ENCODE results near the gene UQCC2.
A peak's percentile ranks its signal among the peaks of the same experiment; 100 is the strongest.

Gene UQCC2

GRCh38 chr6:33744001-33744848 is 32.7 kb upstream of the UQCC2 start:
- peak; percentile 53 to 70 for DNase-seq (ENCODE audit: low read depth in 2 of 2)

- no peak for DNase-seq (ENCODE audit: low read depth in 2 of 2)
Observed at GRCh38 chr6:33742837-33743236, 31.3 kb upstream of the UQCC2 start.

DNA sequence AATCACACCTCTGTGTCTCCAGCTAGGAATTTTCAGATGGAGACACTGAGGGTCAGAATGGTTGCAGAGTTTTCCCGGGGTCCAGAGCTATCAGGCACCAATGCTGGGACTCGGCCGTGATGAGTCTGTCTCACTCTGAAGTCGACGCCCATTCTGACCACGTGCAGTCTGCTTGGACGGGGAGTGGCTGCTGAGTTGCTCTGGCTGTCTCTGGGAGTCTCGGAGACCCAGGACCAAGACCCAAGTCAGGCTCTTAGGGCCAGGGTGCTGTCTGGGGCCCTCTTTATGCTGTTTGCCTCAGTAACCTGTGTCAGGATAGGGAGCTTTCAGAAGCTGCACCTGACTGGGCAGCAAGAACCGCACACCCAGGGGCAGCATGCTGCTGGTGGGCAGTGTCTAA is 30.6 kb upstream of the UQCC2 start:
- no peak for DNase-seq (ENCODE audit: low read depth in 2 of 2)

- no peak for DNase-seq (ENCODE audit: low read depth in 2 of 2)
Observed at GRCh38 chr6:33740794-33741193, 29.3 kb upstream of the UQCC2 start.

DNA sequence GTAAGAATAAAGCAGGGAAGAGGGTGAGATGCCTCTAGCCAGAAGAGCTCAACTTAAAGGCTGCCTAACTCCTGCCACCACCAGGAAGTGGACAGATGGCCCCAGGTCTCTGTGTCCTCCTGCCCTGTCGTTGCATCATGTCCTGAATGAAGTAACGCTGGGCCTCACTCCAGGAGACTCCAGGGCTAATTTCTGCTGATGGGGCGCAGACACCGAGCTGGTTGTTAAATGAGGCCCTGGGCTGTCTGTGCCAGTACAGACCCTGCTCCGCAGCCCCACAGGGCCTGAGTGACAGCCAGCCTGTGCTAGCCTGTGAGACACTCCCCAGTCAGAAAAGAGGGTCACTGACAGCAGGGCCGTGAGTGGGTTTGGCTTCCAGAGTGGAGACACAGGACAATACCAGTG is 28.7 kb upstream of the UQCC2 start:
- no peak for DNase-seq (ENCODE audit: low read depth in 2 of 2)

GRCh38 chr6:33739571-33739970 is 28.1 kb upstream of the UQCC2 start:
- DNase-seq (ENCODE audit: low read depth in 2 of 2) = no peak

GRCh38 chr6:33738879-33739278 is 27.4 kb upstream of the UQCC2 start:
- no peak for DNase-seq (ENCODE audit: low read depth in 2 of 2)

DNA sequence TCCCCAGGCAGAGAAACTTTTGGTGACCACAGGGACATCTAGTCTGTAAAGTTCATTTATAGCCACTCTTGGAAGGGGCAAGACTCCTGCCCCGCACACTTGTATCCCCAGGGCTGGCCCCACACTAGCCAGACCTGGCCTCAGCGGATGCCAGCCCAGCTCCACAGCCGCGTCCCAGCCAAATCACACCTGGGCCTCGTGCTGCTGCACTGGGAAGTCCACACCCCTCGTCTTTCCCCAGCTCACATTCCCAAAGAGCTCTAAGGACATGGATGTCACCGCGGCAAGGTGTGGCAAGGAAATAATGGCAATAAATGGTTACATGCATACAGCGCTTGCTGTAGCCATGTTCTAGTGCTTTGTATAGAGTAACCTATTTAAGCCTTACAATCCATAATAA is 26.7 kb upstream of the UQCC2 start:
- DNase-seq (ENCODE audit: low read depth in 2 of 2) = no peak

- no peak for DNase-seq (ENCODE audit: low read depth in 2 of 2)
Observed at GRCh38 chr6:33737267-33738026, 25.9 kb upstream of the UQCC2 start.

DNA sequence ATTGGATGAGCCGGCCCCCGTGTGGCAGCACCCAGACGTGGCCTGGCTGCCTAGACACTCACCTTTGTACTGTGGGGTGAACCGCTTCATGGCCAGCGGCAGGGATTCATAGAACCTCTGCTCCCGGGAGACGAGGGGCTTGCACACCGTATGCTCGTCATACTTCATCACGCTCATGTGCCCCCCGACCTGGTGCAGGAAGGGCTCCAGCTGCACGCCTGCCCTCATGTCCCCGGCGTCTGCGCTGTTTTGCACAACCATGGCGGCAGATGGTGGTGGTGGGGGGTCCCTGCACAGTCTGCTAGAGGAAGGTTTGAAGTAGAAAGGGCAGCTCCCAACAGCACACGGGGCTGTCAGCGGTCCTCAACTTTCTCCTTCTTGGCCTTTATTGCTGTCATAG is 23.7 kb upstream of the UQCC2 start:
- no peak for DNase-seq (ENCODE audit: low read depth in 2 of 2)

GRCh38 chr6:33733709-33734007 is 22.2 kb upstream of the UQCC2 start:
- DNase-seq (ENCODE audit: low read depth in 2 of 2) = no peak

DNA sequence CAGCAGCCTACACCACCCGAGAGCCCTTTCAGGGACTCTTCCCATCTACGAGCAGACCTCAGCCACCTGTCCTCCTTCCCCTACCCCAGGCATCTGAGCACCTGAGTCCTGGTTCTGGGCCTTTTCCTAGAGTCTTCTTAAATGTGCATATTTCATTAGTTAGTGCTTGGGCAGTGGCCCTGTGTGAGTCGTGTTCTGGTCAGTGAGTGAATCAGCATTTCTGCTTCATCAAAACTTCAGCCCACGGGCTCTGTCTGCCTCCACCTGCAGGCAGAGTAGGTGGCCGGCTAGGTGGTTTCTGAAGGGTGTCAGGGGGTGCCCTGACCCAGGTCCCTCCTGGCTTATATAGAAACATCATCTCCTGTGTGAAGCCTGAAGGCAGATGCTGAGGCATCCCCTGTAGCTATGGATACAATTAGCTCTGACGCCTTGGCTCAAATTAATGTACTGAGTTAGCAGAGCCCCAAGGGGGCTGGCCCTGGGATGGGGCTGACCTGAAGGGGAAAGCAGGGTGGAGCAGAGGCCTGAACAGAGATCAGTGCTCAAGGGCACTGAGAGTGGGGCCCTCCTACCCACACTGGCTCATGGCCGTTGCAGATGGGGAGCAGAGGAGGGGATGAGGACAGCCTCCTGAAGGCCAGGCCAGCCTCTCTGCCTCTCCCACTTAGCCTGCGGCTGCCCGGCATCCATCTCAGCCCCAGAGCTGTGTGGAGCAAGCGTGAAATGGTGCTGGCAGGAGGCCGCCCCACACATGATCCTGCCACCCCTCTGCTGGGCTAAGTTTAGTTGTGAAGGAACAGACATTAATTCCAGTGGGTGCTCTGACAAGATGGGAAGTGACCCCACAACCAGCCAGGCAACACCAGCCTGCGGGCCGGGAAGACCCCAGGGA is 21.6 kb upstream of the UQCC2 start:
- DNase-seq (ENCODE audit: low read depth in 2 of 2) = no peak

DNA sequence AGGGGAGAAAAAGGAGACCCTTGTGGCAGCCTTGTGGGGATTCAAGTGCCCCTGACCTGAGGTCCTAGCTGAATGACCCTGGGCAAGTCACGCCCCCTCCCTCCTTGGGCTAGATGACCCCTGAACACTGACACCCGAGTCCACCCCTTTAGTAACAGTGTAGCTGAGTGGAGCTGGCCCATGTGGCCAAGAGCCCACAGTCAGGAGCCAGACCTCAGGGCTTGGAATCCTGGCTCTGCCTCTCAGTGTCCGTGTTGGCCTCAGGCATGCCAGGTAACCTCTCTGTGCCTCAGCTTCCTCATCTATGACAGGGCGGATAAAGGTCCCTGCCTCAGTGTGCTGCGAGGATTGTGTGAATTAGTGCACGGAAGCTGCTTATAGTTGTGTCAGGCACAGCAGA is 20.9 kb upstream of the UQCC2 start:
- DNase-seq (ENCODE audit: low read depth in 2 of 2) = no peak

GRCh38 chr6:33731751-33732282 is 20.3 kb upstream of the UQCC2 start:
- DNase-seq (ENCODE audit: low read depth in 2 of 2) = no peak

DNA sequence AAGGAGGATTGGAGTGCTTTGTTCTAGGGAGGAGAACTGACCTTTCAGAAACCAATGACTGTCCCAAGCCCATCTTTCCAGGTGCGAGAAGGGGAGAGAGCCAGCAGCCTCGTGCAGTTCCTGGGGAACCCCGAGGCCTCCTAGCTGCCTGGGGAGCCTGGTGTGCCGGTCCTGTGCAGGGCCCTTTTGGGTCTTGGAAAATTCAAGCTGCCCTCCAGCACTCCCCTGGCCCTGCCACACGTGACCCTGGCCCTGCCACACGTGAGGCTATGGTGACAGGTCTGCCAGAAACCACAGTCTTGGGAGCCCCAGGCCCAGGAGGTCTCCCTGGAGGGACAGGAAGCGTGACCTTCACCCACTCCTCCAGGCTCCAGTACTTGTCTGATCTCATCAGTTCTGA is 19.5 kb upstream of the UQCC2 start:
- DNase-seq (ENCODE audit: low read depth in 2 of 2) = no peak

DNA sequence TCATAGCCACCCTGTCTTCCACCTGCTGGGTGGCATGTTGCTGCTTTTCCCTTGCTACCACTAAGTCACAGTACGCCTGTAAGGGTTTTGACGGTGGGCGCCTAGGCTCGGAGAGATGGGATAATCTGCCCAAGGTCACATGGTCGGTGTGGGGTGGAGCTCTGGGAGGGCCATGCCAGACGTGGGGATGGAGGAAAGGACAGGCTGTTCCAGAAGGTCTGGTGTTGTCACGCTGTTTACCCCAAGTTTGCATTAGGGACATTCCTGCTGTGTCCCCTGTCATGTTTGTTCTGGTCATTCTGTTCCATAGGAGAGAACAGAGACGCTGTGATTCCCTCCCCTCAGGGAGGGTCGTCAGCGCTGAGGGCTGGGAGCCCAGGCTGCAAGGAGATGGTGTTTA is 19.1 kb upstream of the UQCC2 start:
- DNase-seq (ENCODE audit: low read depth in 2 of 2) = no peak

DNA sequence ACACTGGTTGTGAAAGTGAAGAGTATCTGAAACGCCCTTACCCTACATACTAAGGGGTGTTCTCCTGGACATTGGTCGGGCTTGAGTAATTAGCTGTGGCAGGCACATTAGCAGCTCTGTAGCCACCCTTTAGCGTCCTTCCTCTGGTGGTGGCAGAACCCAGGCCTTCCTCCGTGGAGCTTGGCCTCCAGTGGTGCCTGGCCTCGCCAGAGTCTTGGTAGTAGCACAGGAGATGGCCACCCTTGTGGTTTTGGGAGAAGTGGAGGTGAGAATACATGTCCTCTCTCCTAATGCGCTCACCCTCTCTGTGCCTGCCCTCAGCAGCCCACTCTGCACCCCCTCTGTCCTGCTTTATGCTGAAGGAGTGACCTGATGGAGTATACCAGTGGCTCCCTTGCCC is 17.6 kb upstream of the UQCC2 start:
- no peak for DNase-seq (ENCODE audit: low read depth in 2 of 2)

- DNase-seq (ENCODE audit: low read depth in 2 of 2) = no peak
Observed at GRCh38 chr6:33728438-33728837, 16.9 kb upstream of the UQCC2 start.

DNA sequence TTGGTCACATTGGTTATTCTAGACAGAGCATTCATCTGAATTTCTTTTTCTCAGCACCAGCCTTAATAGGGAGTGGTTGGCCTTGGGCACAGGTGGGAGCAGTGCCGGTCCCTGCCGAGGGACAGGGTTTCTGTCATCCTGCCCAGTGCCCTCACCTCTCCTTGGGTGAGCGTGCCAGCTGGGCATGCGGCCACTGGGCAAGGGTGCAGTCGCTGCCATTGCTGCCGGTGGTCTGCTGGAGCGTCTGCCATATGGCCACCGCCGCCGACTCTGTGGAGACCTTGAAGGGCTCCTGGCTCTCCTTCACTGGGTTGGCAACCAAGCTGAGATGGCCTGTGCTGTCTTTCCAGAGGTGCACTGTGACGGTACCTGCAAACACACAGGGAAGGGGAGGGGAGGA is 16.4 kb upstream of the UQCC2 start:
- no peak for DNase-seq (ENCODE audit: low read depth in 2 of 2)

DNA sequence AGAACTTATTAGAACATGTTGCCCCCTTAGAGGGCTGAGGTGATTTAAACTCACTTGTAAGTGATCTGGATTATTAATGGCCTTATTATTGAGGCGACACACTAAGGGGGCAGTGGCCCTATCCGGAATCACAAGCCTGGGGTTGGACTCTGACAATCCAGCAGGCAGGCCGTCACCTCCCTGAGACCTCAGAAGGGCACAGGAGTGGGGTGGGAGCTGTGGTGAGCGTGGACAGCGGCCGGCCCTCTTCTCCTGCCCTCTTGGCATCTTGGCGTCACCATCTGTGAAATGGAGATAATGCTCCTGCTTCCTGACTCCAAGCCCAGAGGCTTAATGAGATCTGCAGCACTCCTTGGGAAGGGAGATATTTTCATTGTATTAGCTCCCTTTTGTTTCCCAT is 15.6 kb upstream of the UQCC2 start:
- no peak for DNase-seq (ENCODE audit: low read depth in 2 of 2)

GRCh38 chr6:33726696-33727095 is 15.2 kb upstream of the UQCC2 start:
- no peak for DNase-seq (ENCODE audit: low read depth in 2 of 2)
